GM23338 (cell line): ENCODE measurements around the gene SYNPO2L. TPM values are rescaled to one million over a fixed set of nuclear protein-coding genes. Genes with fewer than 3 reads are reported as not detected.

Experiments used
- ATAC-seq: fragments of 200-7000 bp; cut with Tn5 transposase; 3 replicates; pipeline ENCODE4 v1.9.1; 2020
- DNase-seq: peaks from one replicate; pipeline ENCODE4 v3.0.0-alpha.2; 2015; ENCODE audit warnings: low spot score
- H2AFZ ChIP-seq: fragments of 200-600 bp; sonication (generic); 2 replicates; pipeline ENCODE4 v1.8.0; 2016; ENCODE audit warnings: antibody characterized with exemption, mild to moderate bottlenecking, moderate library complexity
- H3F3A ChIP-seq: fragments of 200-600 bp; sonication (generic); replicated peaks from 2 replicates; pipeline ENCODE4 v1.8.0; 2017; ENCODE audit warnings: antibody characterized with exemption, mixed run types, low read depth
- H3K27ac ChIP-seq: fragments of 200-600 bp; sonication (generic); 2 replicates; pipeline ENCODE4 v1.6.1; 2016; ENCODE audit warnings: low read depth
- H3K27me3 ChIP-seq: fragments of 200-600 bp; sonication (generic); 2 replicates; pipeline ENCODE4 v1.8.0; 2016; ENCODE audit warnings: mild to moderate bottlenecking, mixed run types, moderate library complexity; ENCODE audit not compliant: insufficient read depth
- H3K36me3 ChIP-seq: fragments of 200-600 bp; sonication (generic); 2 replicates; pipeline ENCODE4 v1.8.0; 2016; ENCODE audit warnings: mild to moderate bottlenecking; ENCODE audit not compliant: insufficient read depth
- H3K4me1 ChIP-seq: fragments of 200-600 bp; sonication (generic); 2 replicates; pipeline ENCODE4 v1.8.0; 2016; ENCODE audit warnings: mild to moderate bottlenecking, moderate library complexity; ENCODE audit not compliant: insufficient read depth
- H3K4me2 ChIP-seq: fragments of 200-600 bp; sonication (generic); 2 replicates; pipeline ENCODE4 v1.7.1; 2017; ENCODE audit warnings: mixed run types
- H3K4me3 ChIP-seq: fragments of 200-600 bp; sonication (generic); 2 replicates; pipeline ENCODE4 v1.6.1; 2016; ENCODE audit warnings: mixed run types
- H3K79me2 ChIP-seq: fragments of 200-600 bp; sonication (generic); replicated peaks from 2 replicates; pipeline ENCODE4 v1.8.0; 2017; ENCODE audit warnings: mild to moderate bottlenecking; ENCODE audit not compliant: insufficient read depth
- H3K9me2 ChIP-seq: fragments of 200-600 bp; sonication (generic); 2 replicates; pipeline ENCODE4 v1.8.0; 2017; ENCODE audit not compliant: insufficient read depth
- H4K20me1 ChIP-seq: fragments of 200-600 bp; sonication (generic); replicated peaks from 2 replicates; pipeline ENCODE4 v1.8.0; 2017; ENCODE audit warnings: mild to moderate bottlenecking; ENCODE audit not compliant: insufficient read depth
- H3K27ac Mint-ChIP-seq: 2 replicates; pipeline ENCODE4 v1.8.0; 2020; ENCODE audit warnings: inconsistent platforms, mild to moderate bottlenecking, moderate library complexity, mixed read lengths
- H3K27me3 Mint-ChIP-seq: 3 replicates; pipeline ENCODE4 v1.8.0; 2022; ENCODE audit warnings: low read depth, mild to moderate bottlenecking, moderate library complexity, mixed read lengths, inconsistent platforms; ENCODE audit not compliant: insufficient read depth, poor library complexity
- H3K36me3 Mint-ChIP-seq: 3 replicates; pipeline ENCODE4 v1.8.0; 2021; ENCODE audit warnings: low read depth, mild to moderate bottlenecking, inconsistent platforms, moderate library complexity, mixed read lengths
- H3K4me1 Mint-ChIP-seq: 3 replicates; pipeline ENCODE4 v1.8.0; 2020; ENCODE audit warnings: mild to moderate bottlenecking, inconsistent platforms, mixed read lengths
- H3K4me3 Mint-ChIP-seq: 3 replicates; pipeline ENCODE4 v1.8.0; 2021; ENCODE audit warnings: moderate library complexity, mild to moderate bottlenecking, inconsistent platforms, mixed read lengths
- H3K9me3 Mint-ChIP-seq: 3 replicates; pipeline ENCODE4 v1.8.0; 2020; ENCODE audit warnings: moderate library complexity, mild to moderate bottlenecking, inconsistent platforms, mixed read lengths
- CREB1 ChIP-seq: fragments of 250-450 bp; sonication (Bioruptor Pico); IDR thresholded peaks from 2 replicates; pipeline ENCODE4 v1.5.0; 2020; ENCODE audit warnings: low read depth, mild to moderate bottlenecking, moderate library complexity
- EZH2 ChIP-seq: fragments of 200-600 bp; sonication (generic); IDR thresholded peaks from one replicate; pipeline ENCODE4 v1.8.0; 2017; ENCODE audit warnings: antibody characterized with exemption, mild to moderate bottlenecking, low read depth; ENCODE audit not compliant: unreplicated experiment
- EZH2phosphoT487 ChIP-seq: fragments of 200-600 bp; sonication (generic); IDR thresholded peaks from one replicate; pipeline ENCODE4 v1.8.1; 2018; ENCODE audit warnings: antibody characterized with exemption; ENCODE audit not compliant: unreplicated experiment
- JUNB ChIP-seq: IDR thresholded peaks from one replicate; pipeline ENCODE4 v1.6.1; 2016; ENCODE audit warnings: antibody characterized with exemption; ENCODE audit not compliant: unreplicated experiment
- NANOG ChIP-seq: IDR thresholded peaks from 2 replicates; pipeline ENCODE4 v1.6.1; 2016; ENCODE audit warnings: antibody characterized with exemption, borderline replicate concordance
- POLR2AphosphoS5 ChIP-seq: IDR thresholded peaks from 2 replicates; pipeline ENCODE4 v1.6.1; 2016; ENCODE audit warnings: antibody characterized with exemption, low read depth
- REST ChIP-seq: IDR thresholded peaks from one replicate; pipeline ENCODE4 v1.6.1; 2018; ENCODE audit warnings: antibody characterized with exemption; ENCODE audit not compliant: unreplicated experiment
- STAT1 ChIP-seq: IDR thresholded peaks from one replicate; pipeline ENCODE4 v1.6.1; 2016; ENCODE audit warnings: antibody characterized with exemption; ENCODE audit not compliant: unreplicated experiment
- ZNF114 ChIP-seq: fragments of 250-450 bp; sonication (Bioruptor Pico); IDR thresholded peaks from 2 replicates; pipeline ENCODE4 v1.5.0; 2020; ENCODE audit warnings: mild to moderate bottlenecking, moderate library complexity
- ZNF331 ChIP-seq: fragments of 250-450 bp; sonication (Bioruptor Pico); IDR thresholded peaks from 2 replicates; pipeline ENCODE4 v1.5.0; 2020; ENCODE audit warnings: low read depth, mild to moderate bottlenecking, moderate library complexity
- ZNF462 ChIP-seq: fragments of 250-450 bp; sonication (Bioruptor Pico); IDR thresholded peaks from 2 replicates; pipeline ENCODE4 v1.5.0; 2020; ENCODE audit warnings: mild to moderate bottlenecking, moderate library complexity
- polyA plus RNA-seq: library from polyadenylated mRNA; unstranded; fragments of >200 nt; fragmentation: Nextera tagmentation; extraction: Ambion mirVana; gene quantifications from 2 replicates; pipeline ENCODE4 v1.2.1, GENCODE V29; 2016
- total RNA-seq: library from RNA; depleted of rRNA; stranded (reverse); fragments of >200 nt; shearing (Covaris generic); gene quantifications from 2 replicates; pipeline ENCODE4 v1.2.3, GENCODE V29; 2014
- TF ChIP-seq, protein P1 (sequence below), 2 experiments: fragments of 200-600 bp in 1 of 2; sonication (generic) in 1 of 2; conservative IDR thresholded peaks; 2 replicates each; pipeline versions ENCODE4 v1.5.1 to v1.6.1; 2016 to 2017; ENCODE audit warnings: antibody characterized with exemption in 2 of 2, low read depth in 2 of 2, mild to moderate bottlenecking in 2 of 2, moderate library complexity in 1 of 2
- TF ChIP-seq, protein P2 (sequence below): IDR thresholded peaks from 2 replicates; pipeline ENCODE4 v1.6.1; 2016; ENCODE audit warnings: antibody characterized with exemption

The SYNPO2L gene
- total and polyA plus RNA-seq, 2 experiments from 2014 or later: 0.57 TPM; not detected in 1

GRCh38 chr10:73646598-73647041 lies 9.2 kb downstream of the SYNPO2L start:
- peak overlapping the region; percentile 84 for H3K27ac Mint-ChIP-seq
- no peak for TF ChIP-seq ZNF331 (CRISPR knock-in tag)
- TF ChIP-seq EZH2phosphoT487: no peak
- TF ChIP-seq, protein P1, sequence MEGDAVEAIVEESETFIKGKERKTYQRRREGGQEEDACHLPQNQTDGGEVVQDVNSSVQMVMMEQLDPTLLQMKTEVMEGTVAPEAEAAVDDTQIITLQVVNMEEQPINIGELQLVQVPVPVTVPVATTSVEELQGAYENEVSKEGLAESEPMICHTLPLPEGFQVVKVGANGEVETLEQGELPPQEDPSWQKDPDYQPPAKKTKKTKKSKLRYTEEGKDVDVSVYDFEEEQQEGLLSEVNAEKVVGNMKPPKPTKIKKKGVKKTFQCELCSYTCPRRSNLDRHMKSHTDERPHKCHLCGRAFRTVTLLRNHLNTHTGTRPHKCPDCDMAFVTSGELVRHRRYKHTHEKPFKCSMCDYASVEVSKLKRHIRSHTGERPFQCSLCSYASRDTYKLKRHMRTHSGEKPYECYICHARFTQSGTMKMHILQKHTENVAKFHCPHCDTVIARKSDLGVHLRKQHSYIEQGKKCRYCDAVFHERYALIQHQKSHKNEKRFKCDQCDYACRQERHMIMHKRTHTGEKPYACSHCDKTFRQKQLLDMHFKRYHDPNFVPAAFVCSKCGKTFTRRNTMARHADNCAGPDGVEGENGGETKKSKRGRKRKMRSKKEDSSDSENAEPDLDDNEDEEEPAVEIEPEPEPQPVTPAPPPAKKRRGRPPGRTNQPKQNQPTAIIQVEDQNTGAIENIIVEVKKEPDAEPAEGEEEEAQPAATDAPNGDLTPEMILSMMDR (conservative IDR thresholded peaks at IDR 0.05; ENCODE audit: low read depth in 2 of 2): no peak
- no peak for TF ChIP-seq ZNF462 (CRISPR knock-in tag)
- no peak for TF ChIP-seq ZNF114 (CRISPR knock-in tag)
- TF ChIP-seq CREB1 (CRISPR knock-in tag): no peak
- TF ChIP-seq REST: no peak
- TF ChIP-seq STAT1: no peak
- no peak for TF ChIP-seq JUNB
- TF ChIP-seq POLR2AphosphoS5: no peak
- TF ChIP-seq EZH2: no peak
- TF ChIP-seq, protein P2, sequence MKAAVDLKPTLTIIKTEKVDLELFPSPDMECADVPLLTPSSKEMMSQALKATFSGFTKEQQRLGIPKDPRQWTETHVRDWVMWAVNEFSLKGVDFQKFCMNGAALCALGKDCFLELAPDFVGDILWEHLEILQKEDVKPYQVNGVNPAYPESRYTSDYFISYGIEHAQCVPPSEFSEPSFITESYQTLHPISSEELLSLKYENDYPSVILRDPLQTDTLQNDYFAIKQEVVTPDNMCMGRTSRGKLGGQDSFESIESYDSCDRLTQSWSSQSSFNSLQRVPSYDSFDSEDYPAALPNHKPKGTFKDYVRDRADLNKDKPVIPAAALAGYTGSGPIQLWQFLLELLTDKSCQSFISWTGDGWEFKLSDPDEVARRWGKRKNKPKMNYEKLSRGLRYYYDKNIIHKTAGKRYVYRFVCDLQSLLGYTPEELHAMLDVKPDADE: no peak
- no peak for TF ChIP-seq NANOG
- ATAC-seq (peak; percentile 8), DNase-seq (peak; percentile 32)
- H2AFZ ChIP-seq: peak overlapping the region; percentile 98
- no peaks in the 10 kb centered on the region for H4K20me1 ChIP-seq
- peaks cover 11% of the 10 kb centered on the region for H3K27me3 Mint-ChIP-seq
- H3K9me3 Mint-ChIP-seq: no peaks in the 10 kb centered on the region; the same call in 2 of the 3 replicates
- peaks cover 25% of the 10 kb centered on the region for H3K4me1 Mint-ChIP-seq
- H3K36me3 Mint-ChIP-seq: no peaks in the 10 kb centered on the region; the same call in 2 of the 3 replicates
- no peaks in the 10 kb centered on the region for H3K27me3 ChIP-seq
- H3K36me3 ChIP-seq: no peaks in the 10 kb centered on the region
- peak overlapping the region; percentile 97 for H3K4me2 ChIP-seq
- peak overlapping the region; percentile 96 for H3K4me3 ChIP-seq
- H3K79me2 ChIP-seq: no peaks in the 10 kb centered on the region
- H3K4me3 Mint-ChIP-seq: peak overlapping the region; percentile 83
- H3K27ac ChIP-seq: peak overlapping the region; percentile 83; the same call in 1 of the 2 replicates
- H3F3A ChIP-seq: 0 out of 2 replicates have a peak, but pooled peaks cover 6% of the 10 kb centered on the region
- H3K4me1 ChIP-seq: peaks cover 9% of the 10 kb centered on the region
- H3K9me2 ChIP-seq: no peaks in the 10 kb centered on the region
